T-cell (primary cell): Measurements from ENCODE around the gene ENTREP1. TPM values are rescaled to one million over a fixed set of nuclear protein-coding genes. Genes with fewer than 3 reads are reported as not detected.
A peak's percentile ranks its signal among the peaks of the same experiment; 100 is the strongest.
"Not testable (repeated sequence)": the region's sequence is repeated elsewhere in the genome, so short reads cannot be mapped to it uniquely, and the experiment has no call there.

Source experiments
- ATAC-seq, 4 experiments: fragments of 200-7000 bp in 3 of 4; fragments of 150-1000 bp in 1 of 4; cut with Tn5 transposase; replicated peaks in 1 of 4; 1 replicate in 3 of 4; 2 replicates in 1 of 4; pipeline ENCODE4 v1.10.0; 2021; ENCODE audit warnings: moderate library complexity in 3 of 4, mild to moderate bottlenecking in 2 of 4, moderate number of reproducible peaks in 1 of 4
- CTCF ChIA-PET, 2 donors: fragments of 300-600 bp; sonication (Branson Sonifier 250); formaldehyde crosslinking; loops; one replicate each; lab custom pipeline; 2022; ENCODE audit warnings: antibody characterized with exemption in 2 of 2; lab: Charles Lee
- POLR2A ChIA-PET, 2 donors: fragments of 300-600 bp; sonication (Branson Sonifier 250); formaldehyde crosslinking; loops; one replicate each; lab custom pipeline; 2022; ENCODE audit warnings: antibody characterized with exemption in 2 of 2; lab: Charles Lee
- DNase-seq, 35 experiments: peaks; one replicate each; pipeline versions ENCODE4 v3.0.0 to v3.0.0-alpha.2; 2013 to 2023
- H3K27ac ChIP-seq: one replicate; pipeline ENCODE4 v1.5.1; 2013; ENCODE audit warnings: low read length
- H3K27me3 ChIP-seq, 2 experiments: replicated peaks in 1 of 2; 1 replicate in 1 of 2; 2 replicates in 1 of 2; pipeline versions ENCODE4 v1.6.1 to v1.7.0; 2013; ENCODE audit warnings: low read length in 1 of 2, mixed read lengths in 1 of 2; ENCODE audit not compliant: control insufficient read depth in 2 of 2, insufficient read depth in 2 of 2; ENCODE audit errors: extremely low read depth in 1 of 2
- H3K36me3 ChIP-seq, 2 donors: 1 replicate in 1 of 2; 2 replicates in 1 of 2; pipeline versions ENCODE4 v1.6.1 to v1.7.0; 2013; ENCODE audit warnings: low read length in 1 of 2; ENCODE audit not compliant: control insufficient read depth in 2 of 2, insufficient read depth in 1 of 2; ENCODE audit errors: extremely low read depth in 1 of 2
- H3K4me1 ChIP-seq, 2 experiments: 1 replicate in 1 of 2; 2 replicates in 1 of 2; pipeline versions ENCODE4 v1.6.1 to v1.7.0; 2013; ENCODE audit warnings: low read length in 2 of 2, mixed read lengths in 1 of 2; ENCODE audit not compliant: insufficient read depth in 2 of 2, control insufficient read depth in 1 of 2; ENCODE audit errors: extremely low read depth in 1 of 2
- H3K4me3 ChIP-seq, 2 donors: 1 replicate in 1 of 2; 2 replicates in 1 of 2; pipeline versions ENCODE4 v1.5.1 to v1.7.0; 2013; ENCODE audit warnings: mild to moderate bottlenecking in 2 of 2, low read length in 1 of 2, moderate library complexity in 1 of 2; ENCODE audit not compliant: control insufficient read depth in 1 of 2; ENCODE audit errors: extremely low read depth in 1 of 2
- H3K9me3 ChIP-seq: 2 replicates; pipeline ENCODE4 v1.7.0; 2013
- H3K27ac Mint-ChIP-seq, 2 donors: one replicate each; pipeline ENCODE4 v1.8.0; 2020 to 2021; ENCODE audit warnings: mild to moderate bottlenecking in 2 of 2, mixed read lengths in 2 of 2
- H3K27me3 Mint-ChIP-seq, 2 donors: one replicate each; pipeline ENCODE4 v1.8.0; 2021 to 2022; ENCODE audit warnings: mixed read lengths in 2 of 2
- H3K36me3 Mint-ChIP-seq: one replicate; pipeline ENCODE4 v1.8.0; 2021; ENCODE audit warnings: mixed read lengths
- H3K4me1 Mint-ChIP-seq, 3 donors: one replicate each; pipeline ENCODE4 v1.8.0; 2020 to 2022; ENCODE audit warnings: mixed read lengths in 3 of 3, mild to moderate bottlenecking in 1 of 3
- H3K4me3 Mint-ChIP-seq, 3 donors: one replicate each; pipeline ENCODE4 v1.8.0; 2020 to 2022; ENCODE audit warnings: mild to moderate bottlenecking in 3 of 3, mixed read lengths in 3 of 3, moderate library complexity in 3 of 3
- H3K9me3 Mint-ChIP-seq, 3 donors: one replicate each; pipeline ENCODE4 v1.8.0; 2020 to 2022; ENCODE audit warnings: mixed read lengths in 3 of 3
- WGBS: methylation state at CpG from one replicate; pipeline ENCODE4 v1.1.5; 2013; ENCODE audit warnings: missing lambda C conversion rate; ENCODE audit not compliant: insufficient coverage; 5-methylcytosine and 5-hydroxymethylcytosine counted together
- total RNA-seq, 35 experiments: library from RNA in 6 of 35; stranded (reverse) in 6 of 35; fragments of 120-200 nt in 1 of 35; gene quantifications; one replicate each; pipeline versions ENCODE4 v1.2.1 to v1.2.4 and lab custom pipeline; 2013 to 2026

The ENTREP1 gene
- total RNA-seq, 5 donors from 2014 or later (not counting 1 experiment from before 2014, with no cell fraction given): 0.13 to 0.16 TPM; not detected in 3

- peak in 1 of 35 experiments; percentile 3 for DNase-seq
- Mint-ChIP-seq H3K27ac (peak overlapping the region; percentile 49 to 83), H3K4me1 (peaks cover 16 to 23% (median 16%) of the 10 kb centered on the region in 3 donors), H3K4me3 (peak overlapping the region; percentile 53 to 64 (median 63))
- H3K36me3 Mint-ChIP-seq, H3K27me3 ChIP-seq, H3K4me1 ChIP-seq, H3K9me3 ChIP-seq, H3K36me3 ChIP-seq, H3K9me3 Mint-ChIP-seq, H3K27ac ChIP-seq, H3K4me3 ChIP-seq, ATAC-seq, H3K27me3 Mint-ChIP-seq, CTCF ChIA-PET, POLR2A ChIA-PET: not testable (repeated sequence)
- WGBS: no CpG with 5 or more reads among the region's 4 CpGs
Observed at GRCh38 chr9:69439654-69440053, 114.6 kb downstream of the ENTREP1 start.

DNA sequence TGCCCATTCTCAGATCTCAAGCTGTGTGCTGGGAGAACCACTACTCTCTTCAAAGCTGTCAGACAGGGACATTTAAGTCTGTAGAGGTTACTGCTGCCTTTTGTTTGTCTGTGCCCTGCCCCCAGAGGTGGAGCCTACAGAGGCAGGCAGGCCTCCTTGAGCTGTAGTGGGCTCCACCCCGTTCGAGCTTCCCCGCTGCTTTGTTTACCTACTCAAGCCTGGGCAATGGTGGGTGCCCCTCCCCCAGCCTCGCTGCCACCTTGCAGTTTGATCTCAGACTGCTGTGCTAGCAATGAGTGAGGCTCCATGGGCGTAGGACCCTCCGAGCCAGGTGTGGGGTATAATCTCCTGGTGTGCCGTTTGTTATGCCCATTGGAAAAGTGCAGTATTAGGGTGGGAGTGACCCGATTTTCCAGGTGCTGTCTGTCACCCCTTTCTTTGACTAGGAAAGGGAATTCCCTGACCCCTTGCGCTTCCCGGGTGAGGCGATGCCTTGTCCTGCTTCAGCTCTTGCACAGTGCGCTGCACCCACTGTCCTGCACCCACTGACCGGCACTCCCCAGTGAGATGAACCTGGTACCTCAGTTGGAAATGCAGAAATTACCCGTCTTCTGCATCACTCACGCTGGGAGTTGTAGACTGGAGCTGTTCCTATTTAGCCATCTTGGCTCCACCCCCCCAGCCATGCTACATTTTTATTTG lies 115.4 kb downstream of the ENTREP1 start:
- POLR2A ChIA-PET, CTCF ChIA-PET, H3K9me3 Mint-ChIP-seq, H3K27me3 Mint-ChIP-seq, H3K27me3 ChIP-seq, H3K4me1 ChIP-seq, H3K36me3 Mint-ChIP-seq, H3K9me3 ChIP-seq, H3K36me3 ChIP-seq, H3K27ac ChIP-seq, H3K4me3 ChIP-seq, ATAC-seq: not testable (repeated sequence)
- Mint-ChIP-seq H3K4me3 (peak overlapping the region; percentile 53 to 64 (median 63)), H3K27ac (peak overlapping the region; percentile 49 to 83), H3K4me1 (peaks cover 16 to 23% (median 16%) of the 10 kb centered on the region in 3 donors)
- DNase-seq: peak in 16 of 35 experiments; percentile 4 to 55 (median 13)
- 93% methylated on average over 3 of the region's 15 CpGs for WGBS

Other genes starting within 250 kb of the ENTREP1 start
- 10 to 100 TPM in 1 of 5 donors, 1 to 10 TPM in 4; 6.4 to 10.4 (median 6.6) TPM for gene TJP2, start 150.9 kb upstream of the ENTREP1 start, total RNA-seq